A549 (cell line): Measurements from ENCODE around the gene SLITRK4.

ENCODE experiments used
- CEBPB ChIP-seq, 2 experiments: fragments of >200 bp in 1 of 2; sonication (Bioruptor Twin) in 1 of 2; formaldehyde crosslinking in 1 of 2; IDR thresholded peaks; 2 replicates each; pipeline ENCODE4 v1.6.1; 2012 to 2016
- CTCF ChIP-seq: fragments of >200 bp; sonication (Bioruptor Twin); formaldehyde crosslinking; IDR thresholded peaks from 3 replicates; pipeline ENCODE4 v1.5.1; 2016
- HDAC2 ChIP-seq: fragments of 200-600 bp; sonication (generic); IDR thresholded peaks from 2 replicates; pipeline ENCODE4 v1.6.1; 2016
- JUN ChIP-seq, 2 experiments: fragments of >200 bp; sonication (Bioruptor Twin); formaldehyde crosslinking; IDR thresholded peaks; 2 replicates in 1 of 2; 3 replicates in 1 of 2; pipeline ENCODE4 v1.6.1; 2016 to 2017
- POLR2A ChIP-seq: IDR thresholded peaks from 2 replicates; pipeline ENCODE4 v1.6.1; 2012; ENCODE audit warnings: mild to moderate bottlenecking, low read length
- SMC3 ChIP-seq: fragments of >200 bp; sonication (Bioruptor Twin); formaldehyde crosslinking; IDR thresholded peaks from 3 replicates; pipeline ENCODE4 v1.6.1; 2018; ENCODE audit warnings: inconsistent platforms
- SREBF2 ChIP-seq: fragments of 450-650 bp; IDR thresholded peaks from 2 replicates; pipeline ENCODE4 v1.6.1; 2014; ENCODE audit warnings: mild to moderate bottlenecking, moderate library complexity

GRCh38 chrX:143683486-143683885, 47.6 kb upstream of the SLITRK4 start:
- TF ChIP-seq POLR2A (no peak), SREBF2 (no peak), SMC3 (no peak), CTCF (no peak), HDAC2 (no peak), CEBPB (IDR thresholded peaks at IDR 0.05) (no peak), JUN (IDR thresholded peaks at IDR 0.05) (no peak)
